ENCODE measurements around the gene RBM26.
"Not testable (repeated sequence)": the region's sequence is repeated elsewhere in the genome, so short reads cannot be mapped to it uniquely, and the experiment has no call there.

Gene RBM26

DNA sequence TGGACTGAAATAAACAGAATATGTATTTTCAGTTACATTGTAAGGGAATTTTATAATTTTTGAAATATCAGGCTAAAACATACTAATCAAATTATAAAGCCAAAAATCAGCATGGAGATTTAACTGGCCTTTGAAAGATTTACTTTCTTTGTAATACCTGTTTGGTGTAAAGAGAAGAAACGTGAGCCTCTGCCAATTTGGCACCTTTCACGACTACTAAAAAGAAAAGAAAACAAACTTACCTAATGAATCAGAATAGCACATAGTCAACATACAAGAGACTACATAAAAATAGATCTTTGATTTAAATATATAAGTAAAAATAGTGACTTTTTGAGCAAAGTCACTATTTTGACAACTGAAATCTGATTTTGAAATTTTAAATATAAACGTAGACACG, 87.4 kb downstream of the RBM26 start:
- DNase-seq (ENCODE audit: low read depth): no peak

GRCh38 chr13:79317856-79318255, 88.2 kb downstream of the RBM26 start:
- DNase-seq (ENCODE audit: low read depth): no peak

DNA sequence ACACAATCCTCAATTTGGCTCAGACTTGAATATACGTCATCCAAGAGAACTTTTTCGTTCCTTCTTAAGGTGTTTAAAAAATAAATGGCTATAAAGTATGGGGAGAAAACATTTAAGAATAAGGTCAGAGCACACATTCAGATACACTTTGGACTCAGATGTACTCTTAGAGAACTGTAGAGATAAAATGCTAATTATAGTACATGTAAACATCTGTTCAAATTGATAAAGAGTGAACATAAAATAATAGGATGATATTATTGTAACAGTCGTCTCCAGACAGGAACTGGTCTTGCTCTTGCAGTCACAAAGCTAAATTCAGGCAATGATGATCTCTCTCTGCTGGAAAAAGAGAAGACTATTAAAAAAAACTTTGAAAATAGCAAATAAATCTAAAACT, 91.4 kb downstream of the RBM26 start:
- no peak for DNase-seq (ENCODE audit: low read depth)

DNA sequence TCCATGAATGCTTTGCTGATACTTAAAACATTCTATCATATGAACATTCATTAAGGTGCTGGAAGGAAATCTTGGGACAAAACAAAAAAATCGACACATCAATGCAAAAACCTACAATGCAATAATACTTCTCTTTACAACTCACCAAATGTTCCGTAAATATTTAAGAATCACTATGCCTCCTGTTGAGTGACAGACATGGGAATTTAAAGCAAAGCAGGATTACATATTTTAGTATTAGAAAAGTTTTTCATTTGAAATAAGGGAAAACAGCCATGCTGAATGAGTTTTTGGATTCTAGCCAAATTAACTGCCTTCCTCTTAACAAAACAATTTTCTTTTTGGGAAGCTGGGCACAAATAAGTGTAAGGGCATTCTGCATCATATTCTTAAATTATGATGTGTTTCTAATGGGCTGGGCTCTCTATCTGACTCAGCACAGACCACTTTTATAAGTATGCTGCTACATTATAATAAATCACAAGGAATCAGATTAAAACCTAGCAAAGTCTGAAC, 93.7 kb downstream of the RBM26 start:
- DNase-seq (ENCODE audit: low read depth): no peak

DNA sequence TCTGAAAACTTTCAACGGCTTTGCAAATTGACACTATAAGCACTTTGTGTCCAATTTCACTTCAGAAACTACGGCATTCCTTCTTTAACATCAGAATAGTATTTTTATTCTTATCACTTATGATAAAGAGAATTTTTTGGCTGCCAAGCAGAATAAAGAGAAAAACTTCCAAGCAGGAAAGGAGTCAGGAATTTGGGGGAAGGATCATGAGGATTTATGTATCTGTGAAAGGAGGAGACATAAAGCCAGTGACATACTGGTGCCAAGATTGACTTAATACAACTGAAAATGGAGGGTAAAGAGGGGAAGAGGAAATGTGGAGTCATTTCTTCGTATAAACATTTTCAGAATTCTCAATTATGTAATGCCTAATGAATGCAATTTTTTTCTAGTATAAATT, 94.7 kb downstream of the RBM26 start:
- no peak for DNase-seq (ENCODE audit: low read depth)

GRCh38 chr13:79309690-79310089, 96.4 kb downstream of the RBM26 start:
- no peak for DNase-seq (ENCODE audit: low read depth)

GRCh38 chr13:79307866-79308298, 98.2 kb downstream of the RBM26 start:
- DNase-seq (ENCODE audit: low read depth): no peak

DNA sequence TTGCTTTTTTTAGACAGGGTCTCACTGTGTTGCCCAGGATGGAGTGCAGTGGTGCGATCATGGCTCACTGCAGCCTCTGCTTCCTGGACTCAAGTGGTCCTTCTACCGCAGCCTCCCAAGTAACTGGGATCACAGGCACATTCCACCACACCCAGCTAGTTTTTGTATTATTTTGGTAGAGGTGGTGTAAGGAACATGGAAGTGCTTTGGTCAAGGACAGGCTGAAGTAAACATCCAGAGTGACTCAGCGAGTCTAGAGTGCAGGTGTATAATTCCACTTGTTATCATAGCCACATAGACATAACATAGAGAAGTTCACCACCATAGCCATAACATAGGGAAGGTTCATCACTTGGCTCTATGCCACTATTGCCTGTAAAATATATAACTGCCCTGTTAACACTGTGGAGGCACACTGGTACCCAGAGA, 98.6 kb downstream of the RBM26 start:
- no peak for DNase-seq (ENCODE audit: low read depth)

GRCh38 chr13:79306650-79307049, 99.4 kb downstream of the RBM26 start:
- no peak for DNase-seq (ENCODE audit: low read depth)

GRCh38 chr13:79297128-79297527, 108.9 kb downstream of the RBM26 start:
- DNase-seq (ENCODE audit: low read depth): no peak

DNA sequence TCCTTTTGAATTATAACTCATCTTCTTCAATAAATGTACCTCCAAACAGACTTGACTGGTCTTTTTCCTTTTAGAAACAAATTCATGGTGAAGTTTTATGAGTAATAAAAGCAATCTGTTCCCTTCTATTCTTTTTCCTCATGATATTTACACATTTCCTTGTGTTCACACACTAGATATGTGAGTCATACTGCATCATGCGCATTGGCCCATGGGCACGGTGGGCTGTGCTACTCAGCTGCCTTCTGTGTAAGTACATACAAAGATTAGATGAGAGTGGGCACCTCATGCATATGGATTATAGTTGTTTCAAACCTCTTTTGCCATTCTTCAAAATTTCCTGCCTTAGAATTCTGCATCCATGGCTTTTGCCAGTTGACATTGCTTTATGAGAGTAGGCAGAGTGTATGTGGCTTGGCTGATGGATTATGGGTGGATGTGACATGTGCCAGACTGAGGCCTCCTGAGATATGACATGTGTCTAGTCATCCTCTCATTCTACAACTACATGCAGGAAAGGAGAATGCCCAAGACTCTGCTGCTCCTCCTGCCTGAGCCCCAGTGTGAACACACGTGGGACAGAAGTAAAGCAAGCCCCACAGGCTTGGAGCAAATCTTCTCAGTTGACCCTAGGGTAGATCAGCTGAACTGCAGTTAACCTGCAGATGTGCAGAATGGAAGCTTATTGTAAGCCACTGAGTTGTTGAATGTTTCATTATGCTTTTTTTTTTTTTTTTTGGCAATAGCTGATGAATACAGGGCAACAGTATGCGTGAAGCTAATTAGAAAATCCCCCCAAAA, 109.9 kb downstream of the RBM26 start:
- DNase-seq (ENCODE audit: low read depth): no peak

GRCh38 chr13:79290595-79291244, 115.3 kb downstream of the RBM26 start:
- DNase-seq (ENCODE audit: low read depth): no peak

GRCh38 chr13:79289571-79289970, 116.5 kb downstream of the RBM26 start:
- DNase-seq (ENCODE audit: low read depth): no peak

DNA sequence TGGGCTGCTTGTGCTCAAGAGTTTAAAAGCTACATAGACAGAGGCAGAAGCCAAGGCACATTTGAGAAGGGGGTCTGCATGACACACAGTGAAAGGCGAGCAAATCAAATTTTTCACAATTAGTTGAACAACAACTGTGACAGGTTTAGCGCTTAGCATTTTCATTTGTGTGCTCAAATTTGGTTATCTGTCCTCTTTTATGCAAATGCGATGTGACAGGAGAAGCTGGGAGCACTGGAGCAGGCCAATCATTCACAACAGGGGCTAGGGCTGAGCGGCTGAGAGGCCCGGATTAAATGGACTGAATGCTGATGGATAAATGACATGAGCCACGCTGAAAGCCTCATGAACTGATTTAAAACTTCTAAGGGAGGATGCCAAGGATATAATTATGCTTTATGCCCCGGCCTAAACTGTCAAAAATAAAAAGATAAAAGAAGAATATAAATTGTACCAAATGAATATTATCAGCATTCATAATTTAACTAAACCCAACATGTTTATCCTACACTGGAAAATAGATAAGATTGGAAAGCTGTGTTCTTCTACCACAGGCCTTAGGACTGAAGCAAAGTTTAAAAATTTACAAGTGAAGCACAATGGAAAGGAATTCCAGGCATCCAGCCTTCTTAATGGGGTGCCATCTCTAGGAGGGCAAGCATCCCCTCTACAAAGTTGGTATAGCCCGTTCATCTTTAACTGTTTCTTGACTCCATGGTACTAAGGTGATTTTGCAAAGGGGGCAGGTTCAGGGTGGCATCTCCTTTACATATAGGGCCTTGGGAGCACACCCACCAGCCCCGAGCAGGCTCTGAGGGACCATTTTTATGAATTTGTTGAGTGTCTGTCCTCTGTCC, 117.9 kb downstream of the RBM26 start:
- no peak for DNase-seq (ENCODE audit: low read depth)

- DNase-seq (ENCODE audit: low read depth): no peak
Measured at GRCh38 chr13:79285159-79285558, 120.9 kb downstream of the RBM26 start.

GRCh38 chr13:79283742-79284141, 122.3 kb downstream of the RBM26 start:
- DNase-seq (ENCODE audit: low read depth): no peak

DNA sequence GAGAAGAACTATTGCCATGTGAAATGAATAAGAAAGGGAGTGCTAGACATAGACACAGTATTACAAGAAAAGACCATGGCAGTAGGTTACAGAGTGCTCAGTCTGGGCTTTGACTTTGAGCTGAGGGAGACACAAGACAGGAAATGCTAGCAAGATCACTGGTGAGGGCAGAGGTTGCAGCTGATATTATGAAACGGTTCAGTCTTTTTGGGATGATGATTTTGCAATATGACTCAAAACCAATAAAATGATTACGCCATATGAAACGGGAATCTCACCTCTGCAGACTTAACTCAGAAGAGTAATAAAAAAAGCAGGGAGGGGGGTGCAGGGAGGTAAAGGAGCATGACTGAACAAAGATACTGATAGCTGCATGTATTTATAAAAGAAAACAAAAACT, 123.1 kb downstream of the RBM26 start:
- DNase-seq (ENCODE audit: low read depth): no peak

GRCh38 chr13:79282508-79282907, 123.5 kb downstream of the RBM26 start:
- DNase-seq (ENCODE audit: low read depth): no peak

DNA sequence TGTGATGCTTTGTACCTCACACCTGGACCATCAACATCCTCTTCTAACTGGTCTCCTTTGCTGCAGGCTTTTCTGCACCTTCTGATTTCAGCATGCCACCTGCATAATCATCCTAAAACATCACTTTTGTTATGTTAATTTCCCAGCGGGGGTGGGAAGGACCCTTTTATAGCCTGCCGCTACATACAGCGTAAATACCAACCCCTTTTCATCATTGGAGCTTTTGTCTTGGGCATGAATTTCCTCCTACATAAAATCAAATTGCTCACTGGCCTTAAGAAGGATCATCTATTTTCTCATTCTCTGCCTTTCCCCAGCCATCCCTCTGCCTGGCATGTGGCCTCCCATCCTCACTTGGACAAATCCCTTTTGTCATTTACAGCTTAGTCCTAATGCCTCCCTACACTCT, 124.7 kb downstream of the RBM26 start:
- DNase-seq (ENCODE audit: low read depth): no peak

GRCh38 chr13:79279735-79280134, 126.3 kb downstream of the RBM26 start:
- DNase-seq (ENCODE audit: low read depth): not testable (repeated sequence)

- DNase-seq (ENCODE audit: low read depth): no peak
Measured at GRCh38 chr13:79273045-79273444, 133.0 kb downstream of the RBM26 start.

DNA sequence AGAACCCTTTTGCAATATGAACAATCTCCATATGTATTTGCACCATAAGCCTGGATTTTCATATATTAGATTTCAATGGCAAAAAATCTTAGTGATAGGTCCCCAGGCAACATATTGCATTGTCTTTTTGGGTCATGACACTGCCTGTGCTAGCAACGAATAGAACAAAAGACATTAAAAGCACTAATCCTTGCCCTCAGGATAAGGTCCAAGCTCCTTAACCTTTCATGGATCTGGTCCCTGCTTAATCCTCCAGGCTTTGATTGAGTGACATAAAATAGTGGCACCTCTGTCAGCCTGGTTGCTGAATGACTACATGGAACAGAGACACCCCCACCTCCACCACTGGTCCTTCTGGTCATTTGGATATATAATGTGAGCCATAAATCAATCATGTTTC, 134.4 kb downstream of the RBM26 start:
- no peak for DNase-seq (ENCODE audit: low read depth)
